Loucy (cell line): ENCODE results near the gene DENND5A.

Source experiments
- H2AFZ ChIP-seq: fragments of 200-600 bp; sonication (generic); 2 replicates; pipeline ENCODE4 v1.6.0; 2016; ENCODE audit warnings: antibody characterized with exemption, mild to moderate bottlenecking, low read length, moderate library complexity
- H3F3A ChIP-seq: fragments of 200-600 bp; 2 replicates; pipeline ENCODE4 v1.6.0; 2016; ENCODE audit warnings: antibody characterized with exemption, low read depth, mild to moderate bottlenecking
- H3K27me3 ChIP-seq: fragments of 200-600 bp; sonication (generic); 2 replicates; pipeline ENCODE4 v1.6.1; 2014; ENCODE audit warnings: low read length, mild to moderate bottlenecking; ENCODE audit not compliant: insufficient read depth, poor library complexity, severe bottlenecking
- H3K36me3 ChIP-seq: fragments of 200-600 bp; sonication (generic); 2 replicates; pipeline ENCODE4 v1.6.1; 2016; ENCODE audit warnings: low read length; ENCODE audit not compliant: insufficient read depth
- H3K4me1 ChIP-seq: fragments of 200-600 bp; sonication (generic); 2 replicates; pipeline ENCODE4 v1.5.1; 2014; ENCODE audit warnings: low read length, mild to moderate bottlenecking; ENCODE audit not compliant: insufficient read depth, poor library complexity, severe bottlenecking
- H3K4me2 ChIP-seq: fragments of 200-600 bp; sonication (generic); 2 replicates; pipeline ENCODE4 v1.6.0; 2014; ENCODE audit warnings: antibody characterized with exemption, low read length, low read depth, mild to moderate bottlenecking; ENCODE audit not compliant: poor library complexity, severe bottlenecking
- H3K4me3 ChIP-seq: fragments of 200-600 bp; sonication (generic); 2 replicates; pipeline ENCODE4 v1.5.1; 2014; ENCODE audit warnings: low read length, mild to moderate bottlenecking, mixed read lengths; ENCODE audit not compliant: poor library complexity, severe bottlenecking
- H3K79me2 ChIP-seq: fragments of 200-600 bp; sonication (generic); 2 replicates; pipeline ENCODE4 v1.6.1; 2014; ENCODE audit warnings: low read length; ENCODE audit not compliant: insufficient read depth
- H3K9ac ChIP-seq: fragments of 200-600 bp; sonication (generic); 2 replicates; pipeline ENCODE4 v1.6.0; 2014; ENCODE audit warnings: mild to moderate bottlenecking, low read depth, low read length, moderate library complexity; ENCODE audit not compliant: poor library complexity, severe bottlenecking
- H3K9me2 ChIP-seq: fragments of 200-600 bp; sonication (generic); replicated peaks from 2 replicates; pipeline ENCODE4 v1.6.1; 2016; ENCODE audit warnings: low read depth, low read length, mixed read lengths
- H3K9me3 ChIP-seq: fragments of 200-600 bp; sonication (generic); 2 replicates; pipeline ENCODE4 v1.6.1; 2014; ENCODE audit warnings: mild to moderate bottlenecking, antibody characterized with exemption, low read length, low read depth; ENCODE audit not compliant: insufficient read depth
- H4K20me1 ChIP-seq: fragments of 200-600 bp; sonication (generic); 2 replicates; pipeline ENCODE4 v1.6.0; 2014; ENCODE audit warnings: antibody characterized with exemption, low read length, mild to moderate bottlenecking; ENCODE audit not compliant: insufficient read depth, poor library complexity, severe bottlenecking
- CTCF ChIP-seq: fragments of 200-600 bp; sonication (generic); conservative IDR thresholded peaks from 2 replicates; pipeline ENCODE4 v1.5.1; 2014; ENCODE audit warnings: mild to moderate bottlenecking, antibody characterized with exemption, low read length
- EZH2phosphoT487 ChIP-seq: fragments of 200-600 bp; IDR thresholded peaks from 2 replicates; pipeline ENCODE4 v1.6.1; 2018; ENCODE audit warnings: antibody characterized with exemption, mild to moderate bottlenecking, moderate library complexity, borderline replicate concordance

DENND5A gene

GRCh38 chr11:9253086-9253485 is 12.1 kb downstream of the DENND5A start:
- Histone ChIP-seq H3K4me1 (peaks cover 27% of the 10 kb centered on the region), H2AFZ (no peak overlapping the region), H3K36me3 (no peaks in the 10 kb centered on the region), H3K79me2 (peaks cover 24% of the 10 kb centered on the region), H3K9ac (no peak overlapping the region), H3K4me2 (peak overlapping the region; percentile 16), H3K27me3 (no peaks in the 10 kb centered on the region), H3F3A (peaks cover 7% of the 10 kb centered on the region; the same call in 1 of the 2 replicates), H3K4me3 (no peak overlapping the region), H3K9me2 (no peaks in the 10 kb centered on the region), H4K20me1 (peaks cover 35% of the 10 kb centered on the region), H3K9me3 (no peaks in the 10 kb centered on the region)
- no peak for TF ChIP-seq EZH2phosphoT487
- no peak for TF ChIP-seq CTCF

- Histone ChIP-seq H3F3A (peaks cover 7% of the 10 kb centered on the region; the same call in 1 of the 2 replicates), H3K4me3 (no peak overlapping the region), H3K9ac (no peak overlapping the region), H3K79me2 (peaks cover 28% of the 10 kb centered on the region), H3K4me2 (no peak overlapping the region), H3K4me1 (peaks cover 27% of the 10 kb centered on the region), H3K9me2 (no peaks in the 10 kb centered on the region), H4K20me1 (peaks cover 35% of the 10 kb centered on the region), H3K9me3 (no peaks in the 10 kb centered on the region), H2AFZ (no peak overlapping the region), H3K36me3 (no peaks in the 10 kb centered on the region), H3K27me3 (no peaks in the 10 kb centered on the region)
- TF ChIP-seq EZH2phosphoT487 = no peak
- no peak for TF ChIP-seq CTCF
Measured at GRCh38 chr11:9251311-9251710, 13.8 kb downstream of the DENND5A start.

GRCh38 chr11:9250139-9250582 is 15.0 kb downstream of the DENND5A start:
- no peaks in the 10 kb centered on the region for H3K9me3 ChIP-seq
- H3K27me3 ChIP-seq = no peaks in the 10 kb centered on the region
- H3K4me2 ChIP-seq = peak overlapping the region; percentile 15
- peaks cover 30% of the 10 kb centered on the region; the same call in 1 of the 2 replicates for H3K79me2 ChIP-seq
- peaks cover 35% of the 10 kb centered on the region for H4K20me1 ChIP-seq
- no peaks in the 10 kb centered on the region for H3K36me3 ChIP-seq
- H3K4me3 ChIP-seq = no peak overlapping the region
- TF ChIP-seq CTCF (no peak), EZH2phosphoT487 (no peak)
- H3K9me2 ChIP-seq = no peaks in the 10 kb centered on the region
- H2AFZ ChIP-seq = no peak overlapping the region
- no peak overlapping the region for H3K9ac ChIP-seq
- H3F3A ChIP-seq = peaks cover 7% of the 10 kb centered on the region; the same call in 1 of the 2 replicates
- H3K4me1 ChIP-seq = peaks cover 27% of the 10 kb centered on the region
